ENCODE measurements around the gene TMCO4. TPM values are rescaled to one million over a fixed set of nuclear protein-coding genes. Genes with fewer than 3 reads are reported as not detected.

Gene TMCO4
- total RNA-seq, 1 donor from 2014 or later: not detected

DNA sequence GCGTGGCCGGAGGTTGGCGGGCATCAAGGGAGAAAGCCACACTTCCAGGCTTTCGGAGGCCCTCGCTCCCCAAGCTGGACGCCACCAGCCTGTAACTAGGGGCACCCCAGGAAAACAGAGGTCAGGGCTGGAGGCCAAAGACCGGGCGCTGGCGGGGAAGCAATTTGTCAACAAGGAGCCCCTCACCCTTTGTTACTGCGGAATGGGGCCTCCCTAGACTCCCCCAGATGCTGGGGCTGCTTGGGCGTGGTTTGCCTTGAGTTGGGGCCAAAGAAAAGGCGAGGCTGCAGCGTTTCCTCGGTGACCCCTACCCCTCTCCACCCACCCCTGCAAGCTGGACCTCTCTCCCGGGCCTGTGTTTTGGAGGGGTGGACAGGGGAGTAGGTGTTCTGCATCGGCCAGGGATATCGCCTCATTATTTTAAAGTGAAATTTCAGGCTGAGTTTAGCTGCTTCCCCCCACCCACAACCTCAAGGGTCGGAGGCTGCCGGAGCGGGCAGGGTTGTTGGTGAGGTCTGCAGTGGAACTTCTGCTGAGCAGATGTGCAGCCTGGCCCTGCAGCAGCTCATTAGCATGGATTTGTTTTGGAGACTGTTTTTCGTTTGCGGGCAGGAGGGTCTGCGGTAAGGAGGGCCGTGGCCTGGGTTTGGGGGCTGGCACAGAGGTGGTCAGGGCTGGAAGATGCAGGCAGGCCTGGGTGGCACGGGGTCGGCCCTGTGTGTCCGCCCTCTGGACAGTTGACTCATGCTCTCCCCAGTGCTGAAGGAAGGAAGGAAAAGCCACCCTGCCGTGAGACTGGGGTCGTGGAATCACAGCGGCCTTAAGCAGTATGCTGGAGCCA is 154.1 kb downstream of the TMCO4 start:
- Mint-ChIP-seq H3K4me1 (ENCODE audit: low read depth, unreplicated experiment) (peaks cover 9% of the 10 kb centered on the region), H3K9me3 (ENCODE audit: unreplicated experiment) (peaks cover 14% of the 10 kb centered on the region), H3K36me3 (ENCODE audit: unreplicated experiment) (no peaks in the 10 kb centered on the region), H3K27ac (ENCODE audit: unreplicated experiment) (no peak overlapping the region), H3K27me3 (ENCODE audit: unreplicated experiment) (peaks cover 20% of the 10 kb centered on the region), H3K4me3 (ENCODE audit: unreplicated experiment) (peak overlapping the region; percentile 75)
- peak; percentile 48 for DNase-seq
- TF ChIP-seq, protein P1, sequence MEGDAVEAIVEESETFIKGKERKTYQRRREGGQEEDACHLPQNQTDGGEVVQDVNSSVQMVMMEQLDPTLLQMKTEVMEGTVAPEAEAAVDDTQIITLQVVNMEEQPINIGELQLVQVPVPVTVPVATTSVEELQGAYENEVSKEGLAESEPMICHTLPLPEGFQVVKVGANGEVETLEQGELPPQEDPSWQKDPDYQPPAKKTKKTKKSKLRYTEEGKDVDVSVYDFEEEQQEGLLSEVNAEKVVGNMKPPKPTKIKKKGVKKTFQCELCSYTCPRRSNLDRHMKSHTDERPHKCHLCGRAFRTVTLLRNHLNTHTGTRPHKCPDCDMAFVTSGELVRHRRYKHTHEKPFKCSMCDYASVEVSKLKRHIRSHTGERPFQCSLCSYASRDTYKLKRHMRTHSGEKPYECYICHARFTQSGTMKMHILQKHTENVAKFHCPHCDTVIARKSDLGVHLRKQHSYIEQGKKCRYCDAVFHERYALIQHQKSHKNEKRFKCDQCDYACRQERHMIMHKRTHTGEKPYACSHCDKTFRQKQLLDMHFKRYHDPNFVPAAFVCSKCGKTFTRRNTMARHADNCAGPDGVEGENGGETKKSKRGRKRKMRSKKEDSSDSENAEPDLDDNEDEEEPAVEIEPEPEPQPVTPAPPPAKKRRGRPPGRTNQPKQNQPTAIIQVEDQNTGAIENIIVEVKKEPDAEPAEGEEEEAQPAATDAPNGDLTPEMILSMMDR (IDR thresholded peaks at IDR 0.05; ENCODE audit: partially characterized antibody, unreplicated experiment): no peak

DNA sequence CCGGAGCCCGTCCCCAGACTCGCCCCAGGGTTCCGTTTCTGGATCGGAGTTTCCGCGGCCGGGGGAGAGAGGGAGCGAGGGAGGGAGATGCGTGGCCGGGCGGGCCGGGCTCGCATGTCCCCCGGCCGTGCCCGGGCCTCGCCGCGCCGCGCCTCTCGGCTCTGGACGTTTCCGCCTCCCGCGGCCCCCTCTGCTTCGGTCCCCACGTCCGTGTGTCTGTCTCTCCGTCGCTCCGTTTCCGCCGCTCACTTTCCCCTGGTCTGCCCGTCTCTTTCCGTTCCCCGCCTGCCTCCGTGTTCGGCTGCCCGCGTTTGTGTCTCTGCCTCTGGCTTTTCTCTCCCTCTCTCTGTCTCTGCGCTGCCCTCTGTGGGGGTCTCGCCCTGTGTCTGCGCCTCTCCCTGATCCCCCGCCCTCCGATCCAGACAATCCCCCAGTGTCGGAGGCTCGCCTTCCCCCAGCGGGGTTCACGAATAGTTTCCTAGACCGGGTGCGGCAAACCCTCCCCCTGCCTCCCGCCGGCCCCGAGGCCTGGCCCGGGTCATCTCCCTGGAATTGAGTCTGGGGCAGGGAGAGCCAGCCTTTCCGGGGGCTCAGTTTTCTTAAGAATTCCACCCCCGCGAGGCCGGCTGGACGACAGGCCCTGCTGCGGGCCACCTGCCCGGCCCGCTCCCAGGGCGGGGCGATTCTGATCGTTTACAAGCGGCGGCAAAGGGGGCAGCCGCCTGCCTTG is 154.9 kb downstream of the TMCO4 start:
- Mint-ChIP-seq H3K27ac (ENCODE audit: unreplicated experiment) (peak overlapping the region; percentile 64), H3K9me3 (ENCODE audit: unreplicated experiment) (peaks cover 14% of the 10 kb centered on the region), H3K27me3 (ENCODE audit: unreplicated experiment) (peaks cover 20% of the 10 kb centered on the region), H3K36me3 (ENCODE audit: unreplicated experiment) (no peaks in the 10 kb centered on the region), H3K4me1 (ENCODE audit: low read depth, unreplicated experiment) (peaks cover 9% of the 10 kb centered on the region), H3K4me3 (ENCODE audit: unreplicated experiment) (peak overlapping the region; percentile 98)
- DNase-seq: peak; percentile 47
- TF ChIP-seq, protein P1 (IDR thresholded peaks at IDR 0.05; ENCODE audit: partially characterized antibody, unreplicated experiment): no peak

GRCh38 chr1:19644395-19644680 is 155.4 kb downstream of the TMCO4 start:
- TF ChIP-seq, protein P1 (IDR thresholded peaks at IDR 0.05; ENCODE audit: partially characterized antibody, unreplicated experiment): no peak
- DNase-seq: no peak
- Mint-ChIP-seq H3K36me3 (ENCODE audit: unreplicated experiment) (no peaks in the 10 kb centered on the region), H3K27ac (ENCODE audit: unreplicated experiment) (no peak overlapping the region), H3K4me1 (ENCODE audit: low read depth, unreplicated experiment) (peaks cover 9% of the 10 kb centered on the region), H3K27me3 (ENCODE audit: unreplicated experiment) (peaks cover 20% of the 10 kb centered on the region), H3K9me3 (ENCODE audit: unreplicated experiment) (peaks cover 14% of the 10 kb centered on the region), H3K4me3 (ENCODE audit: unreplicated experiment) (no peak overlapping the region)

DNA sequence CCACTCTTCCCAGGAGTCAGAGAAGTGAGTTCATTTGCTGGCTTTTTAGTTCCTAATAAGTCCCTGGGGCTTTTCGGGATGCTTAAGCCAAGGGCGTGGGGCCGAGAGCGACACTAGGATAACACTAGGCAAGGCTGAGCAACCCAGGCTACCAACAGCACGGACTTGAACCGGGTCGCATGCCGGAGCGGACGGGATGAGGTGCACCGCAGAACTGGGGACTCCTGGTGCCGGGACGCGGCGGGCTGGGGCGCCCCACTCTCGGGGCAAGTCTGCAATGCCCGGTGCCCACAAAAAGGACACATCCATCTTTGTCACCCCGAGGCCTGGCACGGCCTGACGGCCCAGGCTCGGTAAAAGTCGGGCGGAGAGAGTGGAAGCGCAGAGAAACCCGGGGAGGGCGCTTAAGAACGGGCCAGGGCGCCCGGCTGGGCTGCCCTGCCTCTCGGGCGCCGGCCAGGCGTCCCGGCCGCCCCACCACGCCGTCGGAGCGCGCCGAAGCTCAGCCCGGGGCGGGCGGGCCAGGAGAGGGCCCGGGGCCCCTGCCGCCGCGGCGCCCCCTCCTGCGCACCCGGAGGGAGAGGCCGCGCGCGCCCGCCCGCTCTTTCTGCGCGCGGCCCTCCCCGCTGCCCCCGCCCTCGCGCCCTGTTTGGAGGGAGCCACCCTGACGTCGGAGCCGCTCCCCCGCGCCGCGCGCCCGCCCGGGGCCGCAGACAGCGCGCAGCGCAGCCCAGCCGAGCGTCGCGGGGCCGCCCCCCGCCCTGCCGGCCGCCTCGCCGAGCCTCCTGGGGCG is 155.9 kb downstream of the TMCO4 start, which contains the start of gene NBL1:
Gene NBL1, plus strand, starts transcription at position 710 of the 793 bp plus-strand sequence. CDS start 10,720 bp downstream, outside the sequence.
- TF ChIP-seq, protein P1 (IDR thresholded peaks at IDR 0.05; ENCODE audit: partially characterized antibody, unreplicated experiment): no peak
- Mint-ChIP-seq H3K4me3 (ENCODE audit: unreplicated experiment) (peak within 1 kb of the TSS; percentile 98), H3K4me1 (ENCODE audit: low read depth, unreplicated experiment) (peaks cover 9% of the 10 kb centered on the region), H3K36me3 (ENCODE audit: unreplicated experiment) (no peaks in the 10 kb centered on the region), H3K27ac (ENCODE audit: unreplicated experiment) (peak within 1 kb of the TSS; percentile 64), H3K9me3 (ENCODE audit: unreplicated experiment) (peaks cover 14% of the 10 kb centered on the region), H3K27me3 (ENCODE audit: unreplicated experiment) (peaks cover 20% of the 10 kb centered on the region)
- DNase-seq: peak; percentile 50
